ENCODE measurements around the gene LRSAM1.

DNA sequence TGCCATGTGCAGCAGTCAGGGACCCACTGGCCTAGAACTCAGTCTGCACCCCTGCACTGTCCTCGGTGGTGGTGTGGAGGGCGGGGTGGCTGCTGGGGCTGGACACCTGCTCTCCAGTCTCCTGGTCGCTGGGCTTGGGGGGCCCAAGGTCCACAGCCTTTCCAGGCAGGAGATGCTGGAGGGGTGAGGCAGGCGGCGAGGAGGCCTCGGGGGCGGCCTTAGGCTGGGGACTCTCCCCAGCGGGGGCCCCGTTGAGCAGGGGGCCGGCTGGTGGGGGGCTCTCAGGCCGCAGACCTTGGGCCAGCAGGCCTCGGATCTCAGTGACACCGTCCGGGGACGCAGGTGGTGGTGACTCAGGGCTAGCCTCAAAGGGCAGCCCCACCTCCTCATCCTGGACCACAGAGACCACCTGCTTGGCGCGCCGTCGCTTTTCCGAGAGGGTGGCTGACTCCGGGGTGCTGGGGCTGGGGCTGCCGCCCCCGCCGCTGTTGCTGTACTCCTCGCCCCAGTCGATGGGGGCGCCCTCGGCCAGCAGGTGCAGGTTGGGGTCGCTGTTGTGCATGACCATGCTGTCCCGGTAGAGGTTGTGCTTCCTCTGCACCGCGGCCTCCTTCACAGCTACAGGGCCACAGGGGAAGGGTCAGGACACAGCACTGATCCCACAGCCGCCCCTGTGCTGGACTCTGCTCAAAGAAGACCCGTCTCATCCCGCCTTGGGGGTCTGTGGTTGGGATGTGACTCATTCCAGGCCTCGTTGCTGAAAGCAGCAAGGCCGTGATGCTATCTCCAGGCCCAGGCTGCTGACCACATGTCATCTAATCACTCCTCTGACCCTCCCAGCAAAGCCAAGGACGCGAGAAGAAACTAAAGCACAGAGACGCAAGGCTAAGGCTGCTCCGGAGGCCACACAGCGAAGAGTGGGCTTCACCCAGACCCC, 55.8 kb downstream of the LRSAM1 start:
- TF ChIP-seq CTCF (conservative IDR thresholded peaks at IDR 0.05; ENCODE audit: low read length), result no peak
- no peak for TF ChIP-seq EZH2phosphoT487 (IDR thresholded peaks at IDR 0.05; ENCODE audit: borderline replicate concordance, low read depth, low read length)
